Suppressor macrophage treated with lipopolysaccharide for 4 hours (primary cell): ENCODE data around the gene AP5B1.
"Not testable (repeated sequence)": the region's sequence is repeated elsewhere in the genome, so short reads cannot be mapped to it uniquely, and the experiment has no call there.

Source experiments
- DNase-seq: peaks from one replicate; pipeline ENCODE4 v3.0.0-alpha.2; 2020

Gene AP5B1

DNA sequence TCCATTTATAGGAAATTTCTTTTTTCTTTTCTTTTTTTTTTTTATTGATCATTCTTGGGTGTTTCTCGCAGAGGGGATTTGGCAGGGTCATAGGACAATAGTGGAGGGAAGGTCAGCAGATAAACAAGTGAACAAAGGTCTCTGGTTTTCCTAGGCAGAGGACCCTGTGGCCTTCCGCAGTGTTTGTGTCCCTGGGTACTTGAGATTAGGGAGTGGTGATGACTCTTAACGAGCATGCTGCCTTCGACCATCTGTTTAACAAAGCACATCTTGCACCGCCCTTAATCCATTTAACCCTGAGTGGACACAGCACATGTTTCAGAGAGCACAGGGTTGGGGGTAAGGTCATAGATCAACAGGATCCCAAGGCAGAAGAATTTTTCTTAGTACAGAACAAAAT is 18.6 kb downstream of the AP5B1 start:
- not testable (repeated sequence) for DNase-seq

- no peak for DNase-seq
Measured at GRCh38 chr11:65745049-65745448, 35.7 kb downstream of the AP5B1 start.

- no peak for DNase-seq
Measured at GRCh38 chr11:65744699-65745042, 36.1 kb downstream of the AP5B1 start.

GRCh38 chr11:65744026-65744698 is 36.6 kb downstream of the AP5B1 start:
- DNase-seq: peak; percentile 71

DNA sequence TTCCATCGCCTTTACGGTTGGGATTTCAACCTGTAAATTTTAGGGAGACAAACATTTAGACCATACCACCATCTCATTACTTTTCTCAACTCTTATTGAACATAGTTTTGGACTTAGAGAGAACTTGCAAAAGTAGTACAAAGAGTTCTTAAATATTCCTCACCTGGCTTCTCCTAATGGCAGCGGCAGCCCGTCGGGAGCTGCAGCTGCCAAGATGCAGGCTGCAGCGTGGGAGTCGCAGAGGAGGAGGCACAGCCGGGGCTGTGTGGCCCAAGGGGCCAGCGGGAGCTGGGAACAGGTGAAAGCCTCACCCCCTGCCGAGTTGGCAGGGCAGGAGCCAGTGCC is 37.1 kb downstream of the AP5B1 start:
- DNase-seq: no peak

DNA sequence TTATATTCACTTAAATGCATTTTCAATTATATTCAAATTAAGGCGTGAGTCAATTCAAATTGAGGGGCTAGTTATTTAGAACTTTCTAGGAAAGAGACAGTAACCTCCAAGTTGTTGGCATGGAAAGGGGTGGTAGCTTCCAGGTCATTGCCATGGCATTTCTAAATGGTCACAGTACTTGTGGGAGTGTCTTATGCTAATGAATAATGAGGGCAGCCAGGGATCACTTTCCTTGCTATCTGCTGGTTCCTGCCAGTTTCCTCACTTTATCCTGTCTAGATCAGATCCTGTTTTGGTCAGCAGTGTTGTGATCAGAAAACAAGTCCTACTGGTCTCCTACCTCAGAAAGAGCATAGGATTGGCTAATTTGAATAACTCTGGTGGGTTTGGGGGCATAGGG is 38.4 kb downstream of the AP5B1 start:
- DNase-seq: no peak

- no peak for DNase-seq
Measured at GRCh38 chr11:65741185-65741584, 39.6 kb downstream of the AP5B1 start.

DNA sequence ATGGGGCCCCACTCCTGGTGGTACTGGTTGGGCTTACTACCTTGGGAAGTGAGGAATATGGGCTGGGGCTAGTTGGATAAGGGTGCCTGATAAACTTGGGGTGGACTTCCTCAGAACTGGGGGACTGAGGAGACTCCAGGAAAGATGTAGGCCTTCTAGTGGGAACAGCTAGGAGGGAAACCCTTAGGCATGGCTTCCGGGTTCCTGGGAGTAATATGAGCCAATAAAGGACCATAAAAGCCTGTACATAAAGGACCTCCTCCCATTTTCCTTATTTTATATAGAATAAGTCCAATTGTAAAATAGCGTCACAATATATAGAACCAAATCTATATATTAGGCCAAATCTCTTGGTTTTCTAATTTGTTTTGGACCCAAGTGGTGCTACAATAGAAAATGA is 41.8 kb downstream of the AP5B1 start:
- DNase-seq: no peak

- no peak for DNase-seq
Measured at GRCh38 chr11:65736810-65737209, 44.0 kb downstream of the AP5B1 start.

GRCh38 chr11:65735111-65735510 is 45.7 kb downstream of the AP5B1 start:
- DNase-seq: not testable (repeated sequence)

DNA sequence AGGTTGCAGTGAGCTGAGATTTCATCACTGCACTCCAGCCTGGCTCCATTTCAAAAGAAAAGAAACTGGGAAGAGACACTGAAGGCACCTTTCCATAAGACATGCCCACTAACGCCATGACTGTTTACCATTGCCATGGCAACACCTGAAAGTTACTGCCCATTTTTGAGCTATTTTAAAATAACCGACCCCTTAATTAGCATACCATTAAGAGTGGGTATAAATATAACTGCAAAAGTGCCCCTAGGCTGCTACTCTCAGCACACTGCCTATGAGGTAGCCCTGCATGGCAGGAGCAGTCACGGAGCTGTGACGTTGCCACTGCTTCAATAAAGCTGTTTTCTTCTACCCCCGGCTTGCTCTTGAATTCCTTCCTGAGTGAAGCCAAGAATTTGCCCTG is 50.3 kb downstream of the AP5B1 start:
- DNase-seq: no peak

DNA sequence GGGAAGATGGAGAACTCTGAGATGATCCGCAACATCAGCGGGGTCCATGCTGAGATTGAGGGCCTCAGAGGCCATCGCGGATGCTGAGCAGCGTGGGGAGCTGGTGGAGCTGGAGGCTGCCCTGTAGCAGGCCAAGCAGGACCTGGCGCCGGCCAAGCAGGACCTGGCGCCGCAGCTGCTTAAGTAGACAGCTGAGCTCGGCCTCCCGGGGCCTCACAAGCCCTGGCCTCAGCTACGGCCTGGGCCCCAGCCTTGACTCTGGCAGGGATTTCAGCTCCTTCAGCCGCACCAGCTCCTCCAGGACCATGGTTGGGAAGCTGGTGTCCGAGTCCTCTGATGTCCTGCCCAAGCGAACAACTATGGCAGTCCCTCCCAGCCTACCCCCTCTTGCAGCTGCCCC is 52.9 kb downstream of the AP5B1 start:
- no peak for DNase-seq

DNA sequence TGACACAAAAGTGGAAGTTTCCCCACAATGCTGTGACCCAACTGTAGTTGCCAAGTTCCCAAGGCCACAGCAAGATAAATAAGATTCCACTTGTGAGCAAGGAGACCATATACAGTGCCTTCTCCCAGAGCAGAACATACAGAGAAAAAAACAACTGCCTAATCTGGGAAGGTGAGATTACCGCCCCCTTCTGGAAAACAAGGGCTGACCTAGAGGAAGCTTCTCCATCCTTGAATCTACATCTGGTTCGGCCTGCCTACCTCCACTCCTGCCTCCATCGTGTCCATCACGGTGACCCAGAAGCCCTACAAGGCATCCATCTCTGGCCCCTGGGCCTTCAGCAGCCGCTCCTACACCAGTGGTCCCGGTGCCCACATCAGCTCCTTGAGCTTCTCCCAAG is 54.1 kb downstream of the AP5B1 start:
- DNase-seq: no peak
